ENCODE results near the gene FOXB2.

Gene FOXB2

DNA sequence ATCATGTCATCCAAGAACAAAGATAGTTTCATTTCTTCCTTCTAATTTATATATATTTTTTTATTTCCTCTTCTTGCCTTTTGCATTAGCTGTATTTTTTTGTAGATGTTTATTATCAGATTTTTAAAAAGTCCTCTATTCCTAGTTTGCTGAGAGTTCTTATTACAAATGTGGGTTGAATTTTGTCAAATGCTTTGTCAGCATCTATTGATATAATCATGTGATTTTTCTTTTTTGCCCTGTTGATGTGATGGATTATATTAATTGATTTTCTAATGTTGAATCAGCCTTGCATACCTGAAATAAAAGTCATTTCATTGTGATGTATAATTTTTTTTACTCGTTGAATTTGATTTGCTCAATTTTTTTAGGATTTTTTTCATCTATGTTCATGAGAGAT is 46.9 kb downstream of the FOXB2 start:
- DNase-seq (ENCODE audit: low spot score) = no peak

Data from AG08396 (cell line).